Peyer's patch (tissue), 4 donors: ENCODE measurements around the gene NGFR.

Source experiments
- CTCF ChIP-seq, 6 experiments: fragments of 450-650 bp in 4 of 6; fragments of 200-600 bp in 2 of 6; sonication (generic) in 1 of 6; IDR thresholded peaks; one replicate each; pipeline ENCODE4 v1.5.1; 2017 to 2019; ENCODE audit warnings: antibody characterized with exemption in 6 of 6, mild to moderate bottlenecking in 3 of 6, moderate library complexity in 1 of 6
- POLR2A ChIP-seq, 2 donors: fragments of 450-650 bp; IDR thresholded peaks; one replicate each; pipeline ENCODE4 v1.5.1; 2017; ENCODE audit warnings: antibody characterized with exemption in 2 of 2, mild to moderate bottlenecking in 2 of 2, moderate library complexity in 2 of 2

- no peak for TF ChIP-seq POLR2A (IDR thresholded peaks at IDR 0.05)
- TF ChIP-seq CTCF (IDR thresholded peaks at IDR 0.05), result no peak
These were observed 601 bp upstream of the NGFR start for GRCh38 chr17:49494399-49494985.
